Epithelial cell of esophagus (primary cell): ENCODE results near the gene FPR3.

Experiments used
- DNase-seq: peaks from one replicate; pipeline ENCODE4 v3.0.0; 2010; ENCODE audit warnings: low read depth
- H3K4me3 ChIP-seq: 2 replicates; pipeline ENCODE4 v1.5.1; 2011; ENCODE audit warnings: mild to moderate bottlenecking, low read length, control low read depth
- TF ChIP-seq, protein P1 (sequence below): IDR thresholded peaks from 2 replicates; pipeline ENCODE4 v1.5.1; 2011; ENCODE audit warnings: low read depth, mild to moderate bottlenecking, low read length, control low read depth, inconsistent platforms; ENCODE audit not compliant: insufficient read depth; ENCODE audit errors: missing control alignments

Gene FPR3

DNA sequence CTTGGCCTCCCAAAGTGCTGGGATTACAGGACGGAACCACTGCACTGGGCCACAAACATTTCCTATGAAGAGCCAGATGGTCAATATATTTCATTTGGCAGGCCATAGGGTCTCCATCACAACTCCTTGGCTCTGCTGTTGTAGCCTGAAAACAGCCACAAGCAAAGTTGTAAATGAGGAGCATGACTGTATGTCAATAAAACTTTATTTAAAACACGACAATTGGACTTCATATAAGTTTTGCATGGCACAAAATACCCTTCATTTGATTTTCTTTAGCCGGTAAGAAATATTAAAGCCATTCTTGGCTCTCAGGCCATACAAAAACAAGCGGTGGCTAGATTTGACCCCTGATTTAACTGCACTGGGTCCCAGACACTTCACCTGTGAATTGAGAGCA is 40.2 kb upstream of the FPR3 start:
- TF ChIP-seq, protein P1, sequence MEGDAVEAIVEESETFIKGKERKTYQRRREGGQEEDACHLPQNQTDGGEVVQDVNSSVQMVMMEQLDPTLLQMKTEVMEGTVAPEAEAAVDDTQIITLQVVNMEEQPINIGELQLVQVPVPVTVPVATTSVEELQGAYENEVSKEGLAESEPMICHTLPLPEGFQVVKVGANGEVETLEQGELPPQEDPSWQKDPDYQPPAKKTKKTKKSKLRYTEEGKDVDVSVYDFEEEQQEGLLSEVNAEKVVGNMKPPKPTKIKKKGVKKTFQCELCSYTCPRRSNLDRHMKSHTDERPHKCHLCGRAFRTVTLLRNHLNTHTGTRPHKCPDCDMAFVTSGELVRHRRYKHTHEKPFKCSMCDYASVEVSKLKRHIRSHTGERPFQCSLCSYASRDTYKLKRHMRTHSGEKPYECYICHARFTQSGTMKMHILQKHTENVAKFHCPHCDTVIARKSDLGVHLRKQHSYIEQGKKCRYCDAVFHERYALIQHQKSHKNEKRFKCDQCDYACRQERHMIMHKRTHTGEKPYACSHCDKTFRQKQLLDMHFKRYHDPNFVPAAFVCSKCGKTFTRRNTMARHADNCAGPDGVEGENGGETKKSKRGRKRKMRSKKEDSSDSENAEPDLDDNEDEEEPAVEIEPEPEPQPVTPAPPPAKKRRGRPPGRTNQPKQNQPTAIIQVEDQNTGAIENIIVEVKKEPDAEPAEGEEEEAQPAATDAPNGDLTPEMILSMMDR = no peak
- no peak for DNase-seq
- no peak overlapping the region for H3K4me3 ChIP-seq

DNA sequence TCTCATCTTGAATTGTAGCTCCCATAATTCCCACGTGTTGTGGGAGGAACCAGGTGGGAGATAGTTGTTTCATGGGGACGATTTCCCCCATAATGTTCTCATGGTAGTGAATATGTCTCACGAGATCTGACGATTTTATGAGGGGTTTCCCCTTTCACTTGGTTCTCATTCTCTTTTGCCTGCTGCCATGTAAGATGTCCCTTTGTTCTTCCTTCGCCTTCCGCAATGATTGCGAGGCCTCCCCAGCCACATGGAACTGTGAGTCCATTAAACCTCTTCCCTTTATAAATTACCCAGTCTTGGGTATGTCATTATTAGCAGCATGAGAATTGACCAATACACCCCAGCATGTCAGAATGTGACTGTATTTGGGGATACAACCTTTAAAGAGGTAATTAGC is 39.4 kb upstream of the FPR3 start:
- TF ChIP-seq, protein P1 = no peak
- DNase-seq = no peak
- H3K4me3 ChIP-seq = no peak overlapping the region

DNA sequence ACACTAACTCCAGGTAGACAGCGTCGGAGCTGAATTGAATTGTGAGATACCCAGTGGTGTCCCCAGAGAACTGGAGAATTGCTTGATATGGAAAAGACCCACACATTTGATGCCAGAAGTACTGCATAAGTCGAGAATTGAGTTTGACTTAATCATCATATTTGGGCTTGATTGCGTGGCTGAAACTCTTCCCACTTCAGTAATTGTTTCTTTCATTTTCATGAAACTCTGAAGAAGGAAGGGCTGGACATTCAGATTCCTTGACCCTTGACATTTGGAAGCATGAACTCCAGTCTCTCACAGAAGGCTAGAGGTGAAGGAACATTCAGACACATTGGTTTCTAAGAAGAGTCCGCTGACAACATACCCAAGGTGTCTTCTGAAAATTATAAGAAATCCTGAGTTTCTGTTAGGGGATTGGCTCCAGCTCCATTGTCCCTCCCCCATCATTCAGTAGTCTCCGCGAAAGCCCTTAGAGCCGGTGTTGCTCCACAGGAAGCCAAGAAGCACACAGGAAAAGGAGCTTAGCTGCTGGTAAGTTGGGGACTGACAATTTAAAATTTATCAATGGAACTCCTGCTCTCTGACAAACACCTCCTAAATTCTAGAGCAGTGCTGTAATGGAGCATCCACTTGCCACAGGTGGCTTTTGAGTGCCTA is 34.1 kb upstream of the FPR3 start, which contains the start of gene FPR2:
Gene FPR2, plus strand, starts transcription at position 484 of the 660 bp plus-strand sequence. CDS start 7,479 bp downstream, outside the sequence.
- TF ChIP-seq, protein P1 = no peak
- no peak for DNase-seq
- no peak within 1 kb of the TSS for H3K4me3 ChIP-seq

DNA sequence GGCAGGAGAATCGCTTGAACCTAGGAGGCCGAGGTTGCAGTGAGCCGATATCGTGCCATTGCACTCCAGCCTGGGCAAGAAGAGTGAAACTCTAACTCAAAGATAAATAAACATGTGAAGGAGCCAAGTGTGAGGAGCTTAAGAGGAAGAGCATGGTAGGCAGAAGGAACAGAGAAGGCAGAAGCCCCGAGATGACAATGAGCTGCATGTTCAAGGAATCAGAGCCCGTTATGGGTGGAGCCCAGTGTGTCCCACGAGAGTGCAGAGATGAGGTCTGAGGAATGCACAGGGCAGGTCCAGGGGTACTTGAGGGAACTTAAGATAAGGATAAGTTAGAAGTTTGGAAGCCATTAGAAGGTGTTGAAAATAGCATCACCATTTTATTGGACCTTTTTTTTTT is 33.3 kb upstream of the FPR3 start:
- H3K4me3 ChIP-seq = no peak overlapping the region
- TF ChIP-seq, protein P1 = no peak
- DNase-seq = no peak

DNA sequence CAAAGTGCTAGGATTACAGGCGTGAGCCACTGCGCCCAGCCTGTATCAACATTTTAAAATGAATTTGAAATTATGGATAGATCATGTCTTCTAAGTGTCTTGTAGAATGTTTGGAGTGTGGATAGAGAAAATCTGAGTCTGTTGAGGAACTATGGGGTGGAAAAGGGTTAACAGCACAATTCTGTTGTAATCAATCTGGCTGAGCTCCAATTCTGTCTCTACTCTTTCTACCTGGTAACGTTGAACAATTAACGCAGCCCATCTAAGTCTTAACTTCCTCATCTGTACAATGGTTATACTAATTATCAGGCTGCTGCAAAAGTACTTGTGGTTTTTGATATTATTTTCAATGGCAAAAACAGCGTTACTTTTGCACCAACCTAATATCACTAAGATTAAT is 29.9 kb upstream of the FPR3 start:
- TF ChIP-seq, protein P1 = no peak
- no peak overlapping the region for H3K4me3 ChIP-seq
- no peak for DNase-seq

DNA sequence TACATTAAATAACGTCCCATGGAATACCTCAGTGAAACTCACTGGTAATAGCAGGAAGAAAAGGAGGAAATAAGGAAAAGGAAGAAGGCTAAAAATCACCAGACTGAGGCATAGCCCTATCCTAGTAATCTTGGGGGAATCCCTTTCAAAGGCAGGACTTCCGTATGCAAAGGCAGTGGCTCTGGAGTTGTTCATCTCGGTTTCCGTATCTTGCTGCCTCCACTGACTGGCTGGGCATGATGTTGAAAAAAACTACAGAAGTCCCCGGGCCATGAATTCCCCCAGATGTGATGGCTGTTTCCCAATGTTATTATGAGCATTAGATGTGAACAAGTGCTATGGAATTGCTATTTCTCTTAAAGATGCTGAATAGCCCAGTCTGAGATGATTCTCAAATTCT is 28.5 kb upstream of the FPR3 start:
- no peak for DNase-seq
- TF ChIP-seq, protein P1 = no peak
- no peak overlapping the region for H3K4me3 ChIP-seq
